ENCODE results near the gene DOCK9. TPM values are rescaled to one million over a fixed set of nuclear protein-coding genes. Genes with fewer than 3 reads are reported as not detected.

The DOCK9 gene
- total and polyA plus RNA-seq, 2 donors (not counting 3 experiments of a cell fraction or from before 2014, with no cell fraction given) = 147 to 323 TPM

DNA sequence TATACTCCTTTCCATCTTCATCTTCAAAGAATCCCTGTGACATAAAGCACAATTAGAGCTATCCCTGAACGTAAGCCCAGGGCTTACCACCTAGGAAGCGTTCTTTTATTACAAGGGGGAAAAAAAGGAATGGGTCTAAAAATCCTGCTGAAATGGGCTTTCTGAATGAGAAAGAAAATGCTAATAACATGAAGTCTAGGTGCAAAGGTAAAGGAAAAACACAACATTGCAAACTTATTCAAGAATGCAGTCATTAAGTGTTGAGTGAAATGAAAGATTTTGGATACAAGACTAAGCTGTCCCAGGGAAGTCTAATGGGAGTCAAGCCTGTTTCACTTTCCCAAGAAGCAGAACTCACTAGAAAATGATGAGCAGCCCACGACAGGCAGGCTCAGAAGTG, 170.1 kb downstream of the DOCK9 start:
- intact Hi-C loops (cut with micrococcal nuclease) (no loop called here), dilution Hi-C loops (cut with MboI; ENCODE audit: extremely low pct_ligation_motif_present, low sequenced_read_pairs) (no loop called here)
- H3K9me1 ChIP-seq (replicated peaks; ENCODE audit: control insufficient read depth, extremely low read depth, insufficient read depth, low read length) = no peaks in the 10 kb centered on the region
- no peaks in the 10 kb centered on the region for H4K20me1 ChIP-seq (replicated peaks; ENCODE audit: control insufficient read depth, extremely low read depth, insufficient read depth, low read length)
- no peak for DNase-seq (ENCODE audit: low read depth, low spot score)
- no peaks in the 10 kb centered on the region for H3K27me3 ChIP-seq (ENCODE audit: control insufficient read depth in 2 of 2, insufficient read depth in 2 of 2, low read length in 2 of 2)
- peaks cover 21 to 38% of the 10 kb centered on the region in 2 experiments for H3K36me3 ChIP-seq (ENCODE audit: control insufficient read depth in 2 of 2, extremely low read depth in 1 of 2, insufficient read depth in 2 of 2, low read length in 2 of 2)
- no peaks in the 10 kb centered on the region for H3K4me1 ChIP-seq (ENCODE audit: control insufficient read depth, extremely low read depth, insufficient read depth, low read length)
- H2AFZ ChIP-seq (ENCODE audit: low read depth, low read length) = no peak overlapping the region
- FAIRE-seq = no peak
- no peak overlapping the region for H3K4me3 ChIP-seq (replicated peaks in 1 of 3; ENCODE audit: insufficient read depth in 1 of 3, low read depth in 1 of 3, low read length in 3 of 3)
- no peak overlapping the region for H3K4me2 ChIP-seq (ENCODE audit: insufficient read depth, low read length)
- ChIA-PET CTCF (interaction anchor here (1.1 kb wide), 2 partner anchors 10 to 32 kb away, joined by 3 to 5 read pairs; no protein-coding TSS in a partner anchor), POLR2A (no interaction called here)
- no peaks in the 10 kb centered on the region for H3K9me3 ChIP-seq (replicated peaks; ENCODE audit: control insufficient read depth, insufficient read depth, low read length)
- TF ChIP-seq, protein P1, sequence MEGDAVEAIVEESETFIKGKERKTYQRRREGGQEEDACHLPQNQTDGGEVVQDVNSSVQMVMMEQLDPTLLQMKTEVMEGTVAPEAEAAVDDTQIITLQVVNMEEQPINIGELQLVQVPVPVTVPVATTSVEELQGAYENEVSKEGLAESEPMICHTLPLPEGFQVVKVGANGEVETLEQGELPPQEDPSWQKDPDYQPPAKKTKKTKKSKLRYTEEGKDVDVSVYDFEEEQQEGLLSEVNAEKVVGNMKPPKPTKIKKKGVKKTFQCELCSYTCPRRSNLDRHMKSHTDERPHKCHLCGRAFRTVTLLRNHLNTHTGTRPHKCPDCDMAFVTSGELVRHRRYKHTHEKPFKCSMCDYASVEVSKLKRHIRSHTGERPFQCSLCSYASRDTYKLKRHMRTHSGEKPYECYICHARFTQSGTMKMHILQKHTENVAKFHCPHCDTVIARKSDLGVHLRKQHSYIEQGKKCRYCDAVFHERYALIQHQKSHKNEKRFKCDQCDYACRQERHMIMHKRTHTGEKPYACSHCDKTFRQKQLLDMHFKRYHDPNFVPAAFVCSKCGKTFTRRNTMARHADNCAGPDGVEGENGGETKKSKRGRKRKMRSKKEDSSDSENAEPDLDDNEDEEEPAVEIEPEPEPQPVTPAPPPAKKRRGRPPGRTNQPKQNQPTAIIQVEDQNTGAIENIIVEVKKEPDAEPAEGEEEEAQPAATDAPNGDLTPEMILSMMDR (IDR thresholded peaks at IDR 0.05; ENCODE audit: extremely low read depth in 1 of 2, insufficient read depth in 1 of 2, low read depth in 1 of 2, low read length in 2 of 2) = no peak
- TF ChIP-seq, protein P2, sequence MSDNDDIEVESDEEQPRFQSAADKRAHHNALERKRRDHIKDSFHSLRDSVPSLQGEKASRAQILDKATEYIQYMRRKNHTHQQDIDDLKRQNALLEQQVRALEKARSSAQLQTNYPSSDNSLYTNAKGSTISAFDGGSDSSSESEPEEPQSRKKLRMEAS (IDR thresholded peaks at IDR 0.05; ENCODE audit: insufficient read depth, insufficient read length) = no peak
- no peak overlapping the region for H3K27ac ChIP-seq (ENCODE audit: insufficient read depth, low read depth, low read length)
- H3K79me2 ChIP-seq (ENCODE audit: control insufficient read depth, insufficient read depth, low read length) = no peaks in the 10 kb centered on the region
- BruUV-seq (replicated peaks) = no TSS peak
- no peak overlapping the region for H3K9ac ChIP-seq (replicated peaks; ENCODE audit: extremely low read depth, insufficient read depth, low read length)

DNA sequence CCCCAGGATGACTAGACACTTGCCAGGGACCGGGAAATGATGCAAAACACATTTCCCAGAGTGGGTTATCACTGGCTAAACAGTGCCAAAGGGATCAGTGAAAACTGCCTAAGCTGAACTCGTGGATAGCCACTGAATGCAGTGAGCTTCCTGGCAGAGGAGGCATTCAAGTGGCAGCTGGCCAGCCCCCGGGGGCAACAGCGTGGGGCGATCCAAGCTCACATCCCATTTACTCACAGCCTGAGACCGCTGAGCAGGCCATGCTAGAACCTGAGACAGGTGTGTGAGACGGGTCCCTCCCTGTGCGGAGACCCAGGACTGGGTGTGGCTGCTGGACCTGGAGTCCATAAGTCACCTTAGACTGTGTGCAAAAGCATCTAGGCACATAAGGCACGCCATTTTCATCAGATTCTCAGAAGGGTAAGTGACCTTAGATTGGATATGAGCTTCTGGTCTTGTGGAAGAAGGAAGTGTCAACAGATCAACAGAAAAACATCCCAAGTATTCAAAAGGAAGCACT, 173.5 kb downstream of the DOCK9 start:
- Histone ChIP-seq H3K9me3 (replicated peaks; ENCODE audit: control insufficient read depth, insufficient read depth, low read length) (no peaks in the 10 kb centered on the region), H3K36me3 (ENCODE audit: control insufficient read depth in 2 of 2, extremely low read depth in 1 of 2, insufficient read depth in 2 of 2, low read length in 2 of 2) (peaks cover 28 to 40% of the 10 kb centered on the region in 2 experiments), H2AFZ (ENCODE audit: low read depth, low read length) (no peak overlapping the region), H3K27me3 (ENCODE audit: control insufficient read depth in 2 of 2, insufficient read depth in 2 of 2, low read length in 2 of 2) (no peaks in the 10 kb centered on the region), H3K79me2 (ENCODE audit: control insufficient read depth, insufficient read depth, low read length) (no peaks in the 10 kb centered on the region), H4K20me1 (replicated peaks; ENCODE audit: control insufficient read depth, extremely low read depth, insufficient read depth, low read length) (no peaks in the 10 kb centered on the region), H3K9me1 (replicated peaks; ENCODE audit: control insufficient read depth, extremely low read depth, insufficient read depth, low read length) (no peaks in the 10 kb centered on the region), H3K4me1 (ENCODE audit: control insufficient read depth, extremely low read depth, insufficient read depth, low read length) (no peaks in the 10 kb centered on the region), H3K4me3 (replicated peaks in 1 of 3; ENCODE audit: insufficient read depth in 1 of 3, low read depth in 1 of 3, low read length in 3 of 3) (no peak overlapping the region), H3K4me2 (ENCODE audit: insufficient read depth, low read length) (no peak overlapping the region), H3K27ac (ENCODE audit: insufficient read depth, low read depth, low read length) (no peak overlapping the region), H3K9ac (replicated peaks; ENCODE audit: extremely low read depth, insufficient read depth, low read length) (no peak overlapping the region)
- no peak for FAIRE-seq
- POLR2A ChIA-PET = no interaction called here
- no TSS peak for BruUV-seq (replicated peaks)
- DNase-seq (ENCODE audit: low read depth, low spot score) = no peak
- CTCF ChIA-PET = interaction anchor here (1.0 kb wide), 1 partner anchor 35 kb away, joined by 4 read pairs; no protein-coding TSS in a partner anchor
- TF ChIP-seq POLR2A (IDR thresholded peaks at IDR 0.05; ENCODE audit: low read depth, low read length) = no peak
- TF ChIP-seq, protein P1 (IDR thresholded peaks at IDR 0.05; ENCODE audit: extremely low read depth in 1 of 2, insufficient read depth in 1 of 2, low read depth in 1 of 2, low read length in 2 of 2) = no peak
- dilution Hi-C loops (cut with MboI; ENCODE audit: extremely low pct_ligation_motif_present, low sequenced_read_pairs) (no loop called here), intact Hi-C loops (cut with micrococcal nuclease) (no loop called here)

Measured in endothelial cell of umbilical vein (primary cell).